Measurements from ENCODE around the gene MIS18A.
"Not testable (repeated sequence)": the region's sequence is repeated elsewhere in the genome, so short reads cannot be mapped to it uniquely, and the experiment has no call there.

The MIS18A gene

GRCh38 chr21:32278518-32279376 lies at the start of gene MIS18A:
Gene MIS18A (minus strand): TSS chr21:32279049. CDS start chr21:32279014, 35 bp downstream.
- DNase-seq (ENCODE audit: low spot score): peak; percentile 98

DNA sequence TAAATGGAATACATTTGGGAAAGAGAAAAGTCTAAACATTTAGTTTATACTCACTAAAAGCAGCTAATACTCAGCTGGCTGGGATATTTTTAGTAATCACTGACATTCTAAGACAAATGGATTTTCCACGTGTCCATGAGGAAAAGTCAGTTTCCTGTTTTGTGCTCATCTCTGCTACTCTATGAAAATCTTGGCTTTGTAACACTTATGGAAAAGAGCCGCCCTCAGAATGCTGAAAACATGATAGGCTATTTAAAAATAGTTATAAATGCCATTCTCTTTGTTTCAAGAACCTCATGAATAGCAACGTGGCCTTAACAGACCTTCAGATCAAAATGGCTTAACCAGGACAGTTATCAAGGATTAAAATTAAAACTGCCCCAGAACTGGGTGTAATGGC lies 49.7 kb upstream of the MIS18A start:
- no peak for DNase-seq (ENCODE audit: low spot score)

DNA sequence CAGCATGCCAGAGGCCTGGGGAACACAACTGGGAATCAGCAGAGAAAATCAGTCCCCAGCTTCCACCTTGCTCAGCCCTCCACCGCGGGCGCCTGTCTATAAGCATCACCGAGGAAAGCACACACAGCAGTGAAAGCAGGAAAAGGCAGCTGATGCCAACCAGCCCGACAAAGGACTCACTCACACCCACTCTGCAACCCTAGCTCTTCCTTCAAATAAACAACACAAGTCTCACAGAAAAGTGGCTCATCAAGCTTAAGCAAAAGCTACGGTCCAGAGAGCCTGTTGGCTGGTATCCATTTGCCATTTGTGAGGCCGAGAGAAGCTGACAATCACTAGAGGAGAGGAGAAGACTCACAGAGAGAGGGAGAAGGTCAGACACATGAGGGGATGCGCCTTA lies 46.9 kb upstream of the MIS18A start:
- DNase-seq (ENCODE audit: low spot score): no peak

DNA sequence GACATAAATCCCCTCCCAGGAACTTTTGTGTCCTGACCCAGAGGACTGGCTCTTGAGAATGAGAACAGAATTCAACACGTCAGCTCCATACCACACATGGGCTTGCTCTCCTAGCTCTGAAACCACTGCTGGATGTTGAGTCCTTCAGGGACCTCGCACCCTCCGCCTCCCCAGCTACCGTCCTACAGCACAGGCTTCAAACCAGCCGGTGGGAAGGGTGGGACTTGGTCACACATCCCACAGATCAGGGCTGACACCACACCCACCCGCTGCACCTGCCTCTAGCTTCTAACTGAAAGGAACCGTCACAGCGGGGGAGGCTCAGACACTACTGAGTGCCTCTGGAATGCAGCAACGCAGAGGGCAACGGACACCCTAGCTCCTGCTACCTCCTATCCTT lies 43.8 kb upstream of the MIS18A start:
- DNase-seq (ENCODE audit: low spot score): no peak

DNA sequence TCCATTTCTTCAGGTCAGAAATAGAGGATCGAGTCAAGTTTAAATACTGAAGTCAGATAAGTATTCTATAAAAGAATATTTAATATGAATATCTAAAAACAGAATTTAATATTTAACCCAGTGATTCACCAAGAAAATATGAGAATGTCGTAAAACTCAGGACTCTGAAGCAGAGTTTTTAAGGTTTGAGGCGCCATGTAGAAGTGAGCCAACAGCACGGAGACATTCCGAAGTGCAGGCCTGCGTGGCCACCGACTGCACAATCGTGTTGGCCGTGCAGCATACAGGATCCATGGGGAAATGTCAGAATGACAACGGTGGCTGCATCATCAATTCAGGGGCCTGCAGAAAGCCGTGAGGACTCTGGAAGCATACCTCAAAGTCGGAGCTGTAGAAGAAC lies 43.3 kb upstream of the MIS18A start:
- DNase-seq (ENCODE audit: low spot score): no peak

GRCh38 chr21:32321480-32321879 lies 42.6 kb upstream of the MIS18A start:
- DNase-seq (ENCODE audit: low spot score): no peak

- no peak for DNase-seq (ENCODE audit: low spot score)
Measured at GRCh38 chr21:32320726-32321125, 41.9 kb upstream of the MIS18A start.

- DNase-seq (ENCODE audit: low spot score): no peak
Measured at GRCh38 chr21:32320059-32320458, 41.2 kb upstream of the MIS18A start.

DNA sequence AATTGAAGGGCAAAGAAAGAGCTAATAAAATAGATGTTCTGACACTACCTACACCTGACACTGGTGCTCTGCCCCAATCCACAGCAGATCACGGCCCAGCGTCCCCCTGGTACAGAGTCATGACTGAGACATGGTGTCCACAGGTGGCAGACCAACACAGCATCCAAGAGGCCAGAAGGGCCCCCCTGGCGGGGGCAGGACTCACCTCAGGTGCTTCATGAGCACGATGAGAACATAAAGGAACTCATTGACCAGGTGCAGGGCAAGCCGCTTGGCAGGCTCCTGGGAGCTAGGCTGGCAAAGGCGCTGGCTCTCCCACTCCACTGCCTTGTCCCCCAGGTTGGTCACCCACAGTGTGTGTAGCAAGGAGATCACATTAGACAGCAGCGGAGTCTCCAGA lies 40.2 kb upstream of the MIS18A start:
- DNase-seq (ENCODE audit: low spot score): no peak

GRCh38 chr21:32317726-32318125 lies 38.9 kb upstream of the MIS18A start:
- no peak for DNase-seq (ENCODE audit: low spot score)

DNA sequence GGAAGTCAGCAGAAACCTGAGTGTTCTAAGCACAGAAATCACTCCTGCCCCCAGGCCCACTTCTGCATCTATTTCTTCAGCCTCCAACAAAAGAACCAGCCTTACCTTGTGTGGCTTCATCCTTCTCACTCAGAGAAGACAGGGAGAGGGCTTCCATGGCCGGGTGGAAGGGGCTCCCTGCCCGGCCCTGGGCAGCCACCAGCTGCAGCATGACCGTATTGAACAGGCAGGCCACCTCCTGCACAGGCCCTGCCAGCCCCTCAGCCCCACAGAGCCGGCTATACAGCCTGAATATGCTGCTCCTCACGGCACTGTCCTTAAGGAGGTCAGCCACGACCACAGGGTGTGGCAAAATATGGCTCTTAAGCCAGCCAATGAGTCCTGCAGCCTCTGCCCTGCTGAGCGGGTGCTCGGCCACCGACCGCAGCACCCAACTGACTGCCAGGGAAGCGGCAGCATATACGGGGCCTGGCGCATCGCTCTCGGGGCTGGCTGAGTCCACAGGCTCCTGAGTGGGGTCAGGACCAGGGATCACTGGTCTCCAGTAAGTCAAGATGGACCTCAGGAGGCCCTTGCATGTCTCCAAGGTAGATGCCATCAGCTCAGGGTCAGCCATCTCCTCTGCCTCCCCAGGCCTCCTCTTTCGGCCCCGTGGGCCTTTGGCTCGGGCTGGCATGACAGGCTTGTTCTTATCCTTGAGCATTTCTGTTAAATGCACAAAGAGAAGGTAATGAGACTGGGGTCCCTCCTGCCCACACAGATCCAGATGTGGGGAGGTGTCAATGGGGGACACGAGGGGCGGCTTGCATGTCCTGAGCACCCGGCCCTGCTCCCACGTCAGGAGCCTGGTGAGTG lies 37.7 kb upstream of the MIS18A start:
- no peak for DNase-seq (ENCODE audit: low spot score)

DNA sequence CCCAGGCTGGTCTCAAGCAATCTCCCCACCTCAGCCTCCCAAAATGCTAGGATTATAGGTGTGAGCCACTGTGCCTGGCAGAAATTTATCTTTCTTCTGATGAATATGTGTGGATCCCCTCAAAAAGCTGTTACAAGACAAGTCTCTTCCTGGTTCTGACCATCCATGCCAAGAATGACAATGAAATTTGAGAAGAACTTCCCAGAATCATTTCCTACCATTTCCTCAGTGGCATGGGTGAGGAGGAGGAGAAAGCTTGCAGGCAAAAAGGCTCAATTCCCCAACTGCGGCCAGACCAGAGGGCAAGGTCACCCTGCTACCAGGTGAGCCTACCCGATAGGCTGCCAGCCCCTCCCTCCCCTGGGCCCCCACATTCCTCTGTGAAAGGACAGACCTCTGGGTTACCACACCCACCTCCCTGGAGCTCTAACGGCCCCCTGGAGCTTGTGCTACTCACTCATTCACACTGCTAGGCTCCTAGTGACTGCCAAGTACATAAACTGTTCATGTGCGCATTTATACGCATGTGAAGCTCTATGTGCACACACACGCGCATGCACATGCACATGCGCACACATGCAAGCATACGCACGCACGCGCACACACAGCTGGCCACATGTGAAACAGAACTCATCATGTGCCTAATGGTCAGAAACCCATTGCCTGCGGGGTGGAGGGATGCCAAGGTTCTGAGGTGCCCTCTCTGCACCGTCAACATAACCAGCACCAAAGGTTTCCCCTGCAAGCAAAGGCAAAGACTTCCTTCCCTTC lies 36.8 kb upstream of the MIS18A start:
- no peak for DNase-seq (ENCODE audit: low spot score)

GRCh38 chr21:32314806-32315205 lies 36.0 kb upstream of the MIS18A start:
- DNase-seq (ENCODE audit: low spot score): no peak

DNA sequence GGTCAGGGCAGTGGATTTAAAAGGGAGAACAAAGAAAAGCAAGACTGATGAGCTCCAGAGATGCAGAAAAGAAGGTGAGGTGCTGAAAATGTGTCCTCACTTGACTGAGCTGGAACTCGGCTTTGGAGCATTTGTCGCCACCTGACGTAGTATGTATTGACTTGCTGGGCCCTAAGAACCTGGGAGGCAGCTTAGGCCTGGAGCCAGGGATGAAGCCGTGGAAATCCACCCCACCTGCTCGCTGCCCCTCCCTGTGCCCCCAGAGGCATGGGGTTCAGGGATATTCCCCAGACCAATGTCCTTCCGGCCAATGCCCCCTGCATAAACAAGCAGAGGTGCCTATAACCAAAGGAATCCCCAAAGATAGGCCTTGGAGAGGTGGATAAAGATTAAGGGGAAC lies 34.1 kb upstream of the MIS18A start:
- no peak for DNase-seq (ENCODE audit: low spot score)

GRCh38 chr21:32312326-32312725 lies 33.5 kb upstream of the MIS18A start:
- no peak for DNase-seq (ENCODE audit: low spot score)

GRCh38 chr21:32311621-32312020 lies 32.8 kb upstream of the MIS18A start:
- DNase-seq (ENCODE audit: low spot score): no peak

DNA sequence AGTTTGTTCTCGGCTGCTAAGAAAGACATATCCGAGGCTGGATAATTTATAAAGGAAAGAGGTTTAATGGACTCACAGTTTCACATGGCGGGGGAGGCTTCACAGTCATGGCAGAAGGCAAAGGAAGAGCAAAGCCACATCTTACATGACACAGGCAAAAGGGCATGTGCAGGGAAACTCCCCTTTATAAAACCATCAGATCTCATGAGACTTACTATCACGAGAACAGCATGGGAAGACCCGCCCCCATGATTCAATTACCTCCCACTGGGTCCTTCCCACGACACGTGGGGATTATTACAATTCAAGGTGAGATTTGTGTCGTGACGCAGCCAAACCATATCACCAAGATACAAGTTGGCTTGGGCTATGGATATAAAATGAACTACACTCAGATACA lies 32.1 kb upstream of the MIS18A start:
- DNase-seq (ENCODE audit: low spot score): not testable (repeated sequence)

DNA sequence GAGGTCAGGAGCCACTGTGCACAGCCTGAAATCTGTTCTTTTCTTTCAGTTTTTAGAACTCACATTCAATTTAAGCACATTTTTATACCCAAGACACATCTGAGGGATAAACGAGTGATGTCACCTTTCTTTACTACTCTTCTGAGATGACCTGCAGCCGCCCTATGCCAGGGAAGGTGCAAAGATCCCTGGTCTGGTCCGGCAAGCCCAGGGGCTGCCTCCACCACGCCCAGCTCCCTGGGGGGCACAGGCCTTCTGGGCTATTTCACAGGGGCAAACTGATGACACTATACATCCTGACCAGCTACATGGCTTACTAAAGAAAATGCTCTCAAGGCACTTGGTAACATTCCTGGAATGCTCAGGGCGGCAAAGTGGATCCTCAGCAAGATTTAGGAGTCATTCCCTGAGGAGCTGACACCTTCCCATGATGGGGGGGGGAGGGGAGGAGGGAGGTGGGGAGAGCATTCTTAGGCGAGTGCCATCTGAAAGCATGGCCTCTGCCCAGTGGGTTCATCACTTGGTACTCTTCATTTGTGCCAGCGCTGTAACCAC lies 31.1 kb upstream of the MIS18A start:
- DNase-seq (ENCODE audit: low spot score): no peak

- no peak for DNase-seq (ENCODE audit: low spot score)
Measured at GRCh38 chr21:32308696-32309095, 29.8 kb upstream of the MIS18A start.

DNA sequence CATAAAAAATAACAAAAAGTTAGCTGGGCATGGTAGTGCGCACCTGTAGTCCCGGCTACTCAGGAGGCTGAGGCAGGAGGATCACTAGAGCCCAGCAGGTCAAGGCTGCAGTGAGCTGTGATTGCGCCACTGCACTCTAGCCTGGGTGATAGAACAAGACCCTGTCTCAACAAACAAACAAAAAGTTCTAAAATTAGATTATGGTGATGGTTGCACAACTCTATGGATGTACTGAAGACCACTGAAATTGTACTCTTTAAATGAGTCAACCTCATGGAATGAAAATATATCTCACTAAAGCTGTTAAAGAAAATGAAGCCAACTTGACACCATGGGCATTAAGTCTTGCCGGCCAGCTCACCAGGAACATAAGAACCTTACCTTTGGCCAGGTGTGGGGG lies 28.9 kb upstream of the MIS18A start:
- no peak for DNase-seq (ENCODE audit: low spot score)

DNA sequence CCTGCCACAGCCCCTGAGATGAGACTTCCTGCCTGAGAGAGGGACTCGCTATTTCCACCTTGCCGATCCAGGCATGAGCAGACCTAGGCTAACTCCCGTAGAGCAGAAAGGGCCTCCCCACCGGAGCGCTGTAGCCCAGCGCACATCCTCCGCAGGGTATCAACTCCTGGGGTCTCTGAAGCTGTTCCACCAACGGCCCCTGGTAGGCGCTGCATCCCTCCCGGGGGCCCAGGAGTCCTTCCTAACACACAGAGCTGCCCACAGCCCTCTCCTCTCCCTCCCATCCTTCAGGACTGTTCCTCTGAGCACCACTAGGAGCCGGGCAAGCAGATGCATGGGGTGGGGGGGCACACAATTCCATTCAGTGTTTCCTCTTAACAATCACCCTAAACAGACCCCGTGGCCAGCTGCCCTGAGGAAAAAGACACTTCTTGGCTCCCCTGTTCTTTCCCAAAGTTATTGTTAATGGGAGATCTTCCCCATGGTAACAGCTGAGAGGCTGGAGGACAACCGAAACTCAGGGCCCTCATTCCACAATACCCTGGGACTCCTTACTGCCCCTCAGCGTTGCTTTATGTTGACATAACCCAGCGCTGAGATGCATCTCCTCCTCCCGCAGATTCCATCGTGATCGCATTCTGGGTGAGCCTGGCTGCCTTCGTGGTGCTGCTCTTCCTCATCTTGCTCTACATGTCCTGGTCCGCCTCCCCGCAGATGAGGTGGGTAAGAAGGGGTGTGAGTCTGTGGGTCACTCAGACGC lies 27.4 kb upstream of the MIS18A start:
- DNase-seq (ENCODE audit: low spot score): no peak
